ENCODE results near the gene SMARCD2.

DNA sequence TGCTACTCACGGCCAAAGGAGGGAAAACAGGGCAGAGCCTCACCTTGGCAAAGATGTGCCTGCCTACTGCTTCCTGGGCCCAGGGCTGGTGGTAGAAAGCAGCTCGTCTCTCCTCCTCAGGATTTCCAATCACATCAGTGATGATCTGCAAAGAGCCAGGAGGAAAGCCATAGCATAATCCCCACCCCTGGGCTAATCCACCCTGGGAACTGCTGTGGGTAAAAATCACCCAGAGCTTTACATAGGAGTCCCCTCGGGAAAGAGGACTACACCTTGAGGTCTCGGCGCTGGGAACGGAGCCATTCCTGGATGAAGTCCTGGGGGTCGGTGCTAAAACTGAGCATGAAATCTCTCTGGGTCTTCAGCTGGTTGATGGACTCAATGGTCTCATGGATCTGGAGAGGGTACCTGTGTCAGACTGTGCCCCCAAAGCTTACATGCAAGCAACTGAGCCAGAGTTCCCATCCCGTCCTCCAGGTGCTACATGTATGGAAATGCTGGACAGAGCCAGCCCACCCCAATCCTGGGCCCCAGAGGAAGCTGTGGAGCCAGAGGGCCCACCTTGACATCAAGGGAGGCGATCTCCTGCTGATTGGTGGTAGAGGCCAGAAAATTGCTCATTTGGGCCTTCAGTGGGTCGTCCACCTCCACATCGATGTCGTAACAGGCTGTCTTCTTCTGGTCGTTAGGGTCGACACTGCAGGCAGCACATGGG, 9.3 kb downstream of the SMARCD2 start:
- TF ChIP-seq GATA2 (IDR thresholded peaks at IDR 0.05; ENCODE audit: low read depth, low read length) (no peak), GATA3 (IDR thresholded peaks at IDR 0.05; ENCODE audit: low read depth, low read length) (no peak)
